ENCODE measurements around the gene TMPRSS4. TPM values are rescaled to one million over a fixed set of nuclear protein-coding genes. Genes with fewer than 3 reads are reported as not detected.

The TMPRSS4 gene
- total RNA-seq, 1 donor from 2014 or later = 7.9 TPM

DNA sequence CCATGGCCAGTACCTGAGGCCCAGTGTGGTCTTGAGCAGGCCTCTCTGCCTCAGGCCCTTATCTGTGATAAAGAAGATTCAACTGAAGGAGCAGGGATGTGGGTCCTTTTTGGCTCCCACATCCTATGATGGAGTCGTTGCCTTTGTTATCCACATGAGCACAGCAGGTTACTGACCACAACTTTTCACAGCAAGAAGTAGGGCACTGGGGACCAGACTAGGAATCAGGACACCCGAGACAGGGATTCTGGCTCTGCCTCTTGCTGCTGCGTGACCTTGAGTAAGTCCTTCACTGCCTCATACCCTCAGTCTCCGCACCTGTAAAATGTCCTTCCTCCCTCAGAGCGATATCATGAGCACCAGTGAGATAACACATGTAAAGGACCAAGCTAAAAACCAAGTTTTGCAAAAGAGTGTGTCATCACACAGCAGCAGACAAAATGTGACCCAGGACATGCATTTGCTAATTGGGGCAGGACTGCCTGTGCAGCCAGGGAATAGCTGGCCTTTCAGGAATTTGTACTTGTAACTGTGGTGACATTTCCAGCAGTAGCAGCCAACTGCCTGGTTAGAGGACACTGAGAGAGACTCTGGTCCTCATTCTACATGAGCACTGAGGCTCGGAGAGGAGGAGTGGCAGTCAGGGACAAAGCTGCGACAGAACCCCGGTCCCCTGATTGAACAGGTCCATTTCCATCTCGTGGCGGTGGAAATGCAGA, 23.1 kb downstream of the TMPRSS4 start:
- TF ChIP-seq, protein P1, sequence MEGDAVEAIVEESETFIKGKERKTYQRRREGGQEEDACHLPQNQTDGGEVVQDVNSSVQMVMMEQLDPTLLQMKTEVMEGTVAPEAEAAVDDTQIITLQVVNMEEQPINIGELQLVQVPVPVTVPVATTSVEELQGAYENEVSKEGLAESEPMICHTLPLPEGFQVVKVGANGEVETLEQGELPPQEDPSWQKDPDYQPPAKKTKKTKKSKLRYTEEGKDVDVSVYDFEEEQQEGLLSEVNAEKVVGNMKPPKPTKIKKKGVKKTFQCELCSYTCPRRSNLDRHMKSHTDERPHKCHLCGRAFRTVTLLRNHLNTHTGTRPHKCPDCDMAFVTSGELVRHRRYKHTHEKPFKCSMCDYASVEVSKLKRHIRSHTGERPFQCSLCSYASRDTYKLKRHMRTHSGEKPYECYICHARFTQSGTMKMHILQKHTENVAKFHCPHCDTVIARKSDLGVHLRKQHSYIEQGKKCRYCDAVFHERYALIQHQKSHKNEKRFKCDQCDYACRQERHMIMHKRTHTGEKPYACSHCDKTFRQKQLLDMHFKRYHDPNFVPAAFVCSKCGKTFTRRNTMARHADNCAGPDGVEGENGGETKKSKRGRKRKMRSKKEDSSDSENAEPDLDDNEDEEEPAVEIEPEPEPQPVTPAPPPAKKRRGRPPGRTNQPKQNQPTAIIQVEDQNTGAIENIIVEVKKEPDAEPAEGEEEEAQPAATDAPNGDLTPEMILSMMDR (IDR thresholded peaks at IDR 0.05) = no peak
- intact Hi-C loops (cut with DNase I) = no loop called here
- Histone ChIP-seq H3K9me3 (no peaks in the 10 kb centered on the region), H3K27me3 (ENCODE audit: low read depth) (no peaks in the 10 kb centered on the region), H3K4me3 (no peak overlapping the region), H3K4me1 (no peaks in the 10 kb centered on the region), H3K27ac (no peak overlapping the region), H3K36me3 (no peaks in the 10 kb centered on the region)
- ATAC-seq (no peak), DNase-seq (no peak)

DNA sequence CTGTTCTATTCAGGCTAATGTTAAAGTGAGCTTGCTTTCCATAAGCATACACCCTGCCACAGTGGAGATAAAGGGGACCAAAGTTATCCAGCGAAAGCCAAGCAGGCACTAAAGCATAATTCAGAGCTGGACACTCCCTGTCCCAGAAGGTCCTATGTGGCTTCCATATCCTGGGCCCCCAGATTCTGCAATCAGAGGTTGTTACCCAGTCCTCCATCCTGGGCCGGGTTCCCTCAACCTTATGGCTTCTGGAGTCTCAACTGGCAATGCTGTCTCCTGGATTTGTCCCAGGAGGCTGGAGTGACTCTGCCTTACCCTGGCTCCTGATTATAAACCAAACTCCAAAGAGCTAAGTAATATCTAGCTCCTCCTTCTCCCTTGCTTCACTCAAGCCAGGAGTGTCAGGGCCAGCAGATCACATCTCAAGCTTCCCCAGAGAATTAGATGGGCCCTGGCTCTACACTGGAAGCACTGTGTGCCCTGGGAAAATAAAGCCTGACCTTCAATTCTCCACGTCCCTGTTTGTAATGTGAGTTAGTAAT, 23.9 kb downstream of the TMPRSS4 start:
- Histone ChIP-seq H3K4me1 (no peaks in the 10 kb centered on the region), H3K27me3 (ENCODE audit: low read depth) (no peaks in the 10 kb centered on the region), H3K4me3 (no peak overlapping the region), H3K36me3 (no peaks in the 10 kb centered on the region), H3K27ac (no peak overlapping the region), H3K9me3 (no peaks in the 10 kb centered on the region)
- TF ChIP-seq, protein P1 (IDR thresholded peaks at IDR 0.05) = no peak
- ATAC-seq (no peak), DNase-seq (no peak)
- intact Hi-C loops (cut with DNase I) = no loop called here

DNA sequence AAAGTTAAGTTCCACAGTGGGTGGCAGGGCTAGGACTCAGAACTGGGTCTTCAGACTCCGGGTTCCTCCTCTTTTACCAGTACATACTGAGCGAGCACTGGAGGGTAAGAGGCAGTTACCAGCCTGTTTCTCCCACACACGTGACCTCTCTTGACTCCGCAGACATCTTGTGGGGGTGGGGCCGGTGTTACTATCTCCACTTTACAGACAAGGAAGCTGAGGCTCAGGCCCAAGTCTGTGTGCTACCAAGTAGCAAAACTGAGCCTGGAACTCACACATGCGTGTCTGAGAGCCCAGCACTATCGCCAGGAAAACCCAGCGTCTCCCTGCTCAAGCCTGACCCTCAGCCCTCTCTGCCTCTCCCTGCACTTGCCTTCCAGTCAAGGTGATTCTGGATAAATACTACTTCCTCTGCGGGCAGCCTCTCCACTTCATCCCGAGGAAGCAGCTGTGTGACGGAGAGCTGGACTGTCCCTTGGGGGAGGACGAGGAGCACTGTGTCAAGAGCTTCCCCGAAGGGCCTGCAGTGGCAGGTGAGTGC, 25.9 kb downstream of the TMPRSS4 start:
- Histone ChIP-seq H3K9me3 (no peaks in the 10 kb centered on the region), H3K27ac (no peak overlapping the region), H3K4me1 (no peaks in the 10 kb centered on the region), H3K36me3 (no peaks in the 10 kb centered on the region), H3K27me3 (ENCODE audit: low read depth) (no peaks in the 10 kb centered on the region), H3K4me3 (no peak overlapping the region)
- no peak for DNase-seq
- intact Hi-C loops (cut with DNase I) = no loop called here
- TF ChIP-seq, protein P1 (IDR thresholded peaks at IDR 0.05) = no peak
- no peak for ATAC-seq

DNA sequence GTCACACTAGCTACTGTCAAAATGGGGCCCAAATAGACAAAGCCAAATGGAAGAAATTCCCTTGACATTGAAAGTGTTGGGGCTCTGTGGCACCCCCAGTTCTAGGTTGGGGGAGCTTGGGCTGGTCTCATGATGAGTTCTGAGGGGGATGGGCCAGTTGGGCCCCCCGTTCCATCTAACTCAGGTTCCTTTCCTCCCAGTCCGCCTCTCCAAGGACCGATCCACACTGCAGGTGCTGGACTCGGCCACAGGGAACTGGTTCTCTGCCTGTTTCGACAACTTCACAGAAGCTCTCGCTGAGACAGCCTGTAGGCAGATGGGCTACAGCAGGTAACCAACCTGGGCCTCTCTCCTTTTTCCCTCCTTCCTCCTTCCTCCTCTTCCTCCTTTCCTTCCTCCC, 27.6 kb downstream of the TMPRSS4 start:
- H3K27ac ChIP-seq = no peak overlapping the region
- no peak overlapping the region for H3K4me3 ChIP-seq

DNA sequence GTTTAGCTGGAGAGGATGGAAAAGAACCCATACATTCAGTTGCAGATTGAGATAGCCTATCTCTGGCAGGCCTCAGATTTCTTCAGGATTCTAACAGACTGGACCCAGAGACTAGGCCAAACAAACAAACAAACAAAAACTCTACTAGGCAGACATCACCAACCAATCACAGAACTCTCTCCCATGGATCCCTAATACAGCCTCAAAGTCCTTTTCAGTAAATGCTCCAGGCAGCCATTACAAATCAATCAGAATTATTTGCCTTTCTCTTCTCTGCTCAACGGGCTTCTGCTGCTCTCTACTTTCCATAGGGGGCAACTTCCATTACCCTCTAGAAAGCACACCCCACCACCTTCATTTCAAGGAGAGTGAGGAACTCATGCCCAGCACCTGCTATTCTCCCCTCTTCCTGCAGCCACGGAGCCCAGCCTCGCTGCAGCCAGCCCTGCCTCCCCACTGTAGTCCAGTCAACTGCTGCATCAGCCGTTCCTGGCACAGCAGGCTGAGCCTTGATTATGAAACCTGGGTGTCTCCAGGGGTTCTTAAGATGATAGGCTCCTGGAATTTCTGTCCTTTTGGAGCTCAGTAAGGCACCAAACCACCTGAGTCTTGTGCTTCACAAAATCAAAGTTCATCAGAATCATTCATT, 28.9 kb downstream of the TMPRSS4 start:
- H3K4me1 ChIP-seq = no peaks in the 10 kb centered on the region
- no peaks in the 10 kb centered on the region for H3K27me3 ChIP-seq (ENCODE audit: low read depth)
- intact Hi-C loops (cut with DNase I) = no loop called here
- TF ChIP-seq, protein P1 (IDR thresholded peaks at IDR 0.05) = no peak
- no peaks in the 10 kb centered on the region for H3K9me3 ChIP-seq
- no peak for DNase-seq
- ATAC-seq = no peak
- H3K36me3 ChIP-seq = no peaks in the 10 kb centered on the region
- H3K27ac ChIP-seq = no peak overlapping the region
- no peak overlapping the region for H3K4me3 ChIP-seq

More for the DNA sequence above, 27.6 kb downstream of the TMPRSS4 start:
- H3K36me3 ChIP-seq = no peaks in the 10 kb centered on the region
- no peak for DNase-seq
- no peak for ATAC-seq
- H3K27me3 ChIP-seq (ENCODE audit: low read depth) = no peaks in the 10 kb centered on the region
- intact Hi-C loops (cut with DNase I) = no loop called here
- H3K4me1 ChIP-seq = no peaks in the 10 kb centered on the region
- no peaks in the 10 kb centered on the region for H3K9me3 ChIP-seq
- TF ChIP-seq, protein P1 (IDR thresholded peaks at IDR 0.05) = no peak
